Measurements from ENCODE around the gene PRMT5. TPM values are rescaled to one million over a fixed set of nuclear protein-coding genes. Genes with fewer than 3 reads are reported as not detected.

Gene PRMT5
- total and polyA plus RNA-seq, 2 donors (not counting 3 experiments of a cell fraction or from before 2014, with no cell fraction given), result 73.1 to 197 TPM

DNA sequence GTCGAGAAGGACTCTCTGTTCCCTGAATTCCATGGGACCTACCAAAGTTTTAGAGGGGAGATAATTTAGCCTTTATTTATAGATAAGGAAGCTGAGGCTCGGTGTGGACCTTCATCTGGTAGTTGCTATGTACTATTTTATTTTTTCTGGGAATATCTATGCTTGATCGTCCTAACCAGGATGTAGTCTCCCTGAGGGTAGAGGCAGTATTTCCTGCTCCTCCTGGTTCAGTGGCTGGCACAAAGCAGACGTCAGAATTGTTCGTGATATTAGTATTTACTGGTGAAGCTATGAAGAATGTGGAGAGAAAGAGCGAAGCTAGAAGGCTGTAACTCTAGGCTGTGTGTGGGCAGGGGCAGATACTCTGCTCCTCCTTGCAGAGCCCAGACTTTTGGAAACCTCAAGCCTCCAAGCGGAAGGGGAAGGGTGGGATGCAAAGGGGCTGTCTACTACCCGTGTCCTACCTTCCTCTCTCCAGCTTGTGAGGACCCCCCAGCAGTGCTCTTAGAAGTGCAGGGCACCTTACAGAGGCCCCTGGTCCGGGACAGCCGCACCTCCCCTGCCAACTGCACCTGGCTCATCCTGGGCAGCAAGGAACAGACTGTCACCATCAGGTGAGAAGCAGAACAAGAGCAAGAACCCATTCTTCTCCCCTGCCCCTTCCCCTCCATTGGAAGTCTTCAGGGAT lies 56.2 kb downstream of the PRMT5 start:
- Histone ChIP-seq H3K4me2 (ENCODE audit: insufficient read depth, low read length) (peak overlapping the region; percentile 97), H3K9ac (replicated peaks; ENCODE audit: extremely low read depth, insufficient read depth, low read length) (peak overlapping the region; percentile 93), H3K9me3 (replicated peaks; ENCODE audit: control insufficient read depth, insufficient read depth, low read length) (no peaks in the 10 kb centered on the region), H2AFZ (ENCODE audit: low read depth, low read length) (no peak overlapping the region), H3K79me2 (ENCODE audit: control insufficient read depth, insufficient read depth, low read length) (peaks cover 15% of the 10 kb centered on the region), H3K9me1 (replicated peaks; ENCODE audit: control insufficient read depth, extremely low read depth, insufficient read depth, low read length) (no peaks in the 10 kb centered on the region), H3K36me3 (ENCODE audit: control insufficient read depth in 2 of 2, extremely low read depth in 1 of 2, insufficient read depth in 2 of 2, low read length in 2 of 2) (peaks cover 13 to 38% of the 10 kb centered on the region in 2 experiments), H3K27ac (ENCODE audit: insufficient read depth, low read depth, low read length) (peak overlapping the region; percentile 89), H4K20me1 (replicated peaks; ENCODE audit: control insufficient read depth, extremely low read depth, insufficient read depth, low read length) (no peaks in the 10 kb centered on the region), H3K4me3 (replicated peaks in 1 of 3; ENCODE audit: insufficient read depth in 1 of 3, low read depth in 1 of 3, low read length in 3 of 3) (peak overlapping the region; percentile 68 to 78 (median 76)), H3K27me3 (ENCODE audit: control insufficient read depth in 2 of 2, insufficient read depth in 2 of 2, low read length in 2 of 2) (no peaks in the 10 kb centered on the region), H3K4me1 (ENCODE audit: control insufficient read depth, extremely low read depth, insufficient read depth, low read length) (peaks cover 18% of the 10 kb centered on the region)
- FAIRE-seq (no peak), DNase-seq (ENCODE audit: low read depth, low spot score) (no peak)
- ChIA-PET CTCF (interaction anchor here (0.6 to 4.7 kb wide), 20 partner anchors 9 to 215 kb away, joined by 3 to 75 read pairs (median 8); partner anchors contain the start of genes MMP14, PRMT5, RBM23 and REM2), POLR2A (interaction anchor here (0.6 to 0.7 kb wide), 2 partner anchors 21 to 258 kb away, joined by 3 to 4 read pairs; no protein-coding TSS in a partner anchor)
- TF ChIP-seq POLR2A (IDR thresholded peaks at IDR 0.05; ENCODE audit: low read depth, low read length) (no peak), MYC (IDR thresholded peaks at IDR 0.05; ENCODE audit: low read depth, low read length) (no peak), EZH2 (IDR thresholded peaks at IDR 0.05; ENCODE audit: borderline replicate concordance, low read depth, low read length, severe bottlenecking) (no peak), POLR2AphosphoS5 (IDR thresholded peaks at IDR 0.05; ENCODE audit: insufficient read depth, low read depth, low read length) (no peak), GATA2 (IDR thresholded peaks at IDR 0.05; ENCODE audit: insufficient read depth, insufficient read length, low read depth, low read length) (no peak), FOS (IDR thresholded peaks at IDR 0.05; ENCODE audit: borderline replicate concordance, insufficient read depth, low read length) (no peak), JUN (IDR thresholded peaks at IDR 0.05; ENCODE audit: borderline replicate concordance, insufficient read depth, insufficient read length, low read depth) (no peak)
- TF ChIP-seq, protein P1, sequence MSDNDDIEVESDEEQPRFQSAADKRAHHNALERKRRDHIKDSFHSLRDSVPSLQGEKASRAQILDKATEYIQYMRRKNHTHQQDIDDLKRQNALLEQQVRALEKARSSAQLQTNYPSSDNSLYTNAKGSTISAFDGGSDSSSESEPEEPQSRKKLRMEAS (IDR thresholded peaks at IDR 0.05; ENCODE audit: insufficient read depth, insufficient read length), result no peak
- TF ChIP-seq, protein P2, sequence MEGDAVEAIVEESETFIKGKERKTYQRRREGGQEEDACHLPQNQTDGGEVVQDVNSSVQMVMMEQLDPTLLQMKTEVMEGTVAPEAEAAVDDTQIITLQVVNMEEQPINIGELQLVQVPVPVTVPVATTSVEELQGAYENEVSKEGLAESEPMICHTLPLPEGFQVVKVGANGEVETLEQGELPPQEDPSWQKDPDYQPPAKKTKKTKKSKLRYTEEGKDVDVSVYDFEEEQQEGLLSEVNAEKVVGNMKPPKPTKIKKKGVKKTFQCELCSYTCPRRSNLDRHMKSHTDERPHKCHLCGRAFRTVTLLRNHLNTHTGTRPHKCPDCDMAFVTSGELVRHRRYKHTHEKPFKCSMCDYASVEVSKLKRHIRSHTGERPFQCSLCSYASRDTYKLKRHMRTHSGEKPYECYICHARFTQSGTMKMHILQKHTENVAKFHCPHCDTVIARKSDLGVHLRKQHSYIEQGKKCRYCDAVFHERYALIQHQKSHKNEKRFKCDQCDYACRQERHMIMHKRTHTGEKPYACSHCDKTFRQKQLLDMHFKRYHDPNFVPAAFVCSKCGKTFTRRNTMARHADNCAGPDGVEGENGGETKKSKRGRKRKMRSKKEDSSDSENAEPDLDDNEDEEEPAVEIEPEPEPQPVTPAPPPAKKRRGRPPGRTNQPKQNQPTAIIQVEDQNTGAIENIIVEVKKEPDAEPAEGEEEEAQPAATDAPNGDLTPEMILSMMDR (IDR thresholded peaks at IDR 0.05; ENCODE audit: extremely low read depth in 1 of 2, insufficient read depth in 1 of 2, low read depth in 1 of 2, low read length in 2 of 2), result no peak
- intact Hi-C loops (cut with micrococcal nuclease) (loop anchor here (1.0 kb wide), 5 partner anchors 11 to 316 kb away; partner anchors contain the start of gene DAD1), dilution Hi-C loops (cut with MboI; ENCODE audit: extremely low pct_ligation_motif_present, low sequenced_read_pairs) (no loop called here)
- BruUV-seq (replicated peaks), result no TSS peak

Measured in endothelial cell of umbilical vein (primary cell).